Stimulated activated CD4-positive, alpha-beta T cell treated with anti-CD3 and anti-CD28 coated beads, Interleukin-4, amount 100 ng/mL, for 4 hours (primary cell): ENCODE results near the gene CTNNBIP1.
A peak's percentile ranks its signal among the peaks of the same experiment; 100 is the strongest.
"Not testable (repeated sequence)": the region's sequence is repeated elsewhere in the genome, so short reads cannot be mapped to it uniquely, and the experiment has no call there.

Experiments
- DNase-seq, 2 experiments: peaks; one replicate each; pipeline ENCODE4 v3.0.0-alpha.2; 2020

Gene CTNNBIP1

GRCh38 chr1:9825093-9826074 lies 84.7 kb downstream of the CTNNBIP1 start:
- DNase-seq, result peak; percentile 15 to 46

- DNase-seq, result no peak
Measured at GRCh38 chr1:9824702-9825089, 85.4 kb downstream of the CTNNBIP1 start.

- peak; percentile 86 to 90 for DNase-seq
Measured at GRCh38 chr1:9823943-9824701, 85.9 kb downstream of the CTNNBIP1 start, which contains the start of gene CLSTN1. Gene CLSTN1, minus strand, starts transcription at chr1:9823965. Its CDS starts 232 bp downstream, at chr1:9823733.

GRCh38 chr1:9823693-9823942 lies 86.5 kb downstream of the CTNNBIP1 start:
- DNase-seq, result no peak

GRCh38 chr1:9822897-9823692 lies 87.0 kb downstream of the CTNNBIP1 start:
- peak in 1 of 2 experiments; percentile 16 for DNase-seq

GRCh38 chr1:9822490-9822889 lies 87.6 kb downstream of the CTNNBIP1 start:
- no peak for DNase-seq

GRCh38 chr1:9821710-9822109 lies 88.4 kb downstream of the CTNNBIP1 start:
- no peak for DNase-seq

- DNase-seq, result no peak
Measured at GRCh38 chr1:9820521-9820920, 89.5 kb downstream of the CTNNBIP1 start.

GRCh38 chr1:9817734-9818133 lies 92.3 kb downstream of the CTNNBIP1 start:
- no peak for DNase-seq

GRCh38 chr1:9816199-9816598 lies 93.9 kb downstream of the CTNNBIP1 start:
- DNase-seq, result no peak

- DNase-seq, result no peak
Measured at GRCh38 chr1:9815150-9815549, 94.9 kb downstream of the CTNNBIP1 start.

GRCh38 chr1:9814619-9815018 lies 95.5 kb downstream of the CTNNBIP1 start:
- DNase-seq, result no peak

GRCh38 chr1:9811239-9811966 lies 98.7 kb downstream of the CTNNBIP1 start:
- DNase-seq, result no peak

- no peak for DNase-seq
Measured at GRCh38 chr1:9809100-9809510, 101.0 kb downstream of the CTNNBIP1 start.

- no peak for DNase-seq
Measured at GRCh38 chr1:9808459-9808858, 101.6 kb downstream of the CTNNBIP1 start.

- no peak for DNase-seq
Measured at GRCh38 chr1:9807541-9807940, 102.5 kb downstream of the CTNNBIP1 start.

- DNase-seq, result not testable (repeated sequence)
Measured at GRCh38 chr1:9805972-9806371, 104.1 kb downstream of the CTNNBIP1 start.

GRCh38 chr1:9805006-9805508 lies 105.0 kb downstream of the CTNNBIP1 start:
- DNase-seq, result no peak

- not testable (repeated sequence) for DNase-seq
Measured at GRCh38 chr1:9803003-9803918, 106.8 kb downstream of the CTNNBIP1 start.

GRCh38 chr1:9801909-9802308 lies 108.2 kb downstream of the CTNNBIP1 start:
- DNase-seq, result no peak
